Measurements from ENCODE around the gene ALKBH3.

- TF ChIP-seq CTCF (IDR thresholded peaks at IDR 0.05; ENCODE audit: low read depth, low read length, missing input control) (no peak), JUND (IDR thresholded peaks at IDR 0.05) (no peak), TAF1 (conservative IDR thresholded peaks at IDR 0.05) (no peak), SP1 (IDR thresholded peaks at IDR 0.05) (no peak), GABPA (IDR thresholded peaks at IDR 0.05 in 1 of 2, conservative IDR thresholded peaks at IDR 0.05 in 1 of 2) (no peak), HNF4A (conservative IDR thresholded peaks at IDR 0.05) (no peak), FOXA2 (IDR thresholded peaks at IDR 0.05) (no peak), YY1 (IDR thresholded peaks at IDR 0.05) (no peak)
- TF ChIP-seq, protein P1, sequence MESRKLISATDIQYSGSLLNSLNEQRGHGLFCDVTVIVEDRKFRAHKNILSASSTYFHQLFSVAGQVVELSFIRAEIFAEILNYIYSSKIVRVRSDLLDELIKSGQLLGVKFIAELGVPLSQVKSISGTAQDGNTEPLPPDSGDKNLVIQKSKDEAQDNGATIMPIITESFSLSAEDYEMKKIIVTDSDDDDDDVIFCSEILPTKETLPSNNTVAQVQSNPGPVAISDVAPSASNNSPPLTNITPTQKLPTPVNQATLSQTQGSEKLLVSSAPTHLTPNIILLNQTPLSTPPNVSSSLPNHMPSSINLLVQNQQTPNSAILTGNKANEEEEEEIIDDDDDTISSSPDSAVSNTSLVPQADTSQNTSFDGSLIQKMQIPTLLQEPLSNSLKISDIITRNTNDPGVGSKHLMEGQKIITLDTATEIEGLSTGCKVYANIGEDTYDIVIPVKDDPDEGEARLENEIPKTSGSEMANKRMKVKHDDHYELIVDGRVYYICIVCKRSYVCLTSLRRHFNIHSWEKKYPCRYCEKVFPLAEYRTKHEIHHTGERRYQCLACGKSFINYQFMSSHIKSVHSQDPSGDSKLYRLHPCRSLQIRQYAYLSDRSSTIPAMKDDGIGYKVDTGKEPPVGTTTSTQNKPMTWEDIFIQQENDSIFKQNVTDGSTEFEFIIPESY (IDR thresholded peaks at IDR 0.05) = no peak
- TF ChIP-seq, protein P2, sequence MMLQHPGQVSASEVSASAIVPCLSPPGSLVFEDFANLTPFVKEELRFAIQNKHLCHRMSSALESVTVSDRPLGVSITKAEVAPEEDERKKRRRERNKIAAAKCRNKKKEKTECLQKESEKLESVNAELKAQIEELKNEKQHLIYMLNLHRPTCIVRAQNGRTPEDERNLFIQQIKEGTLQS (IDR thresholded peaks at IDR 0.05) = no peak
These were observed 23.3 kb downstream of the ALKBH3 start for GRCh38 chr11:43903969-43904368.
